T follicular helper cell (primary cell): ENCODE results near the gene CPNE4.

Experiments
- DNase-seq: peaks from one replicate; pipeline ENCODE4 v3.0.0-alpha.2; 2020; ENCODE audit warnings: low read depth

Gene CPNE4

DNA sequence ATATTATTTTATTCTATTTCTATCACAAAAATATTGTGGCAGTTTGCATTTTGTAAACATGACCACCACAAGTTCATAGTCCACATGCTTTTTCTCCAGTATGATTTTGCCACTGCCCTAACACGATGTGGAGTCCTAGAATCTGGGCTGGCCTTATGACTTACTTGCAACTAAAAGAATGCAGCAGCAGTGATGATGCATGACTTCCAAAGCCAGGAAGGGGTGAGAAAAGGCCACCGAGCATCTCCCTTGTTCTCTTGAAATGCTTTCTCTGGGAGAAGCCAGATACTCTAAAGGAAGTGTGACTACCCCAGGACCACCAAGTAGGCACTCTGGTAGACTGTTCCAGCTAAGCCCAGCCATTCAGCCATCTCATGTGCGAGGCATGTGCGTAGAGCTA lies 340.4 kb downstream of the CPNE4 start:
- DNase-seq = no peak

- no peak for DNase-seq
Observed at GRCh38 chr3:131692356-131692755, 342.5 kb downstream of the CPNE4 start.

DNA sequence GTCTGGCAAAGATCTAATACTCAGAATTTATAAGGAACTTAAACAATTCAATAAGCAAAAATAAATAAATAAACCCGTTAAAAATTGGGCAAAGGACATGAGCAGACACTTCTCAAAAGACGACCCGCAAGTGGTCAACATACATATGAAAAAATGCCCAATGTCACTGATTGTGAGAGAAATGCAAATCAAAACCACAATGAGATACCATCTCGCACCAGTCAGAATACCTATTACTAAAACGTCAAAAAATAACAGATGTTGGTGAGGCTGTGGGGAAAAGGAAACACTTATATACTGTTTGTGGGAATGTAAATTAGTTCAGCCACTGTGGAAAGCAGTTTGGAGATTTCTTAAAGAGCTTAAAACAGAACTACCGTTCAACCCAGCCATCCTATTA lies 344.0 kb downstream of the CPNE4 start:
- DNase-seq = no peak

DNA sequence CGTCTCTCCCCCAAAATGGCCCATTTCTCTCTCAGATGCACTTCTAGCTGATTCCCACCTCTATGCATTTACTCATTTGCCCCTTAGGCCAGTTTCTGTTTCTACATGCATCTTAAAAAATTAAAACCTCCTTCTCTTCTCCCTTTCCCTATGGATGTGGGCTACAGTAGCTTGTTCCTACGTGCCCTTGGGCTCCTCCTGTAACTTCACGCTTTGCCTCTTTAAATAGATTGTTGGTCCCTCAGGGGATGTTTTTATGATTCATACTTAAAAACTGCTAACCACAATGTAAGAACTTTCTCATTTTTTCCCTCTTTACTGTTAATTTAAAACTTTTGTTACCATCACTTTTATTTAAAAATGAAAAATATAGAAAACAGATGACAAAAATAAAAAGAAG lies 346.4 kb downstream of the CPNE4 start:
- DNase-seq = no peak

GRCh38 chr3:131669600-131669999 lies 365.2 kb downstream of the CPNE4 start:
- no peak for DNase-seq

DNA sequence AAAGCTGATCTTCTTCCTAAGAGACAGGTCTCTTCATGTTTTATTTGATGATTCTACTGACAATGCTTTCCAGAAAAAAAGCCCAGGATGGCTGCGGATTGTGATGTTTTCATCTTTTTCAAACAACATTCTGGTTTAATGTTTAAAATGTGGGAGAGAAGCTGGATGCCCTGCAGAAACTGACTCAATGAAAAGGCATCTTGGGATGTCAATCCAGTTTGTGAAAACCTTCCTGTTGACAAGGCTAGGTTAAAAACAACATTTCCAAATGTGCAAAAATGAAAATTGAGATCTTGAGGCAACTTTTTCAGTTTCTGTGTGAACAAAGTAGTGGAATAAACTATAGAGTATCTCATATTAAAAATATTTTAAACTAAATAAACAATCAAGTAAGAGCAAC lies 376.0 kb downstream of the CPNE4 start:
- DNase-seq = no peak

DNA sequence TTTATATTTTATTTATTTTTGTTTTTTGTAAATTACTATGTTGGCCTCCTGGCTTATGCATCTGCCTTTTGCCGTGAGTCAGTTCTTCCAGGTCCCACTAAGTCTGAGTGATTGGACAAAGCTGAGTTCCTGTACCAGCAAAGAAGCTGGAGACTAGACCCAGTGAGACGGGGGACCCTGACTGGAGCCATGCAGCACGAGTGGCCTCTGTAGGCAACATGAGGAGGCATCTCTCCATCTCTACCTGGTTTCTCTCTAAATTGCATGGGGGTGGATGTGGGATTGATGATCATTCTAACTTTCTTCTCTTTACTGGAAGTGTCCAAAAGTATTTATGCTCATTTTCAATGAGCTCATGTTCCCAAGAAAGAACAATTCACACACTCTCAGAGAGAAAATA lies 376.7 kb downstream of the CPNE4 start:
- DNase-seq = no peak

GRCh38 chr3:131655070-131655690 lies 379.6 kb downstream of the CPNE4 start:
- DNase-seq = no peak

GRCh38 chr3:131645638-131646037 lies 389.2 kb downstream of the CPNE4 start:
- DNase-seq = no peak

DNA sequence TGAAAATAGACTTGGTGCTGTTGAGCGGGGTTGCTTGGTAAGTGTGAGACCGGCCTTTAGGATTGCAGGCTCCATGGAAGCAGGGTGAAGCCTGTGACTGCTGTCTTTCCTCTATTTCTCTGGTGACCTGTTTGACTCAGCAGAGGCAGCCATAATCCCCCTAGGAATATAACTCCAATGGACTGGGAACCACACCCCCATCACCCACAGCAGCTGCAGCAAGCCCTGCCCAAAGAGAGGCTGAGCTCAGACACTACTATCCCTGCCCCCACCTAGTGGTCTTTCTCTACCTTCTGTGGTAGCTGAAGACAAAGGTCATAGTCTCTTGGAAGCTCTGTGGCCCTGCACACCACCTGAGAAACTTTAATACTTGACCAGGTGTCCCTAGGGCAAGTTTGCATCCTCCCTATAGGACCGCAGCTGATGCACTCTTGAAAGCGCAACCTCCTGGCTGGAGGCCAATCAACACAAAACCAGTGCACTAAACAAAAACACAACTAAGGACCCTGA lies 398.5 kb downstream of the CPNE4 start:
- no peak for DNase-seq

- DNase-seq = no peak
Observed at GRCh38 chr3:131630807-131631206, 404.0 kb downstream of the CPNE4 start.

- DNase-seq = no peak
Observed at GRCh38 chr3:131630097-131630496, 404.7 kb downstream of the CPNE4 start.

DNA sequence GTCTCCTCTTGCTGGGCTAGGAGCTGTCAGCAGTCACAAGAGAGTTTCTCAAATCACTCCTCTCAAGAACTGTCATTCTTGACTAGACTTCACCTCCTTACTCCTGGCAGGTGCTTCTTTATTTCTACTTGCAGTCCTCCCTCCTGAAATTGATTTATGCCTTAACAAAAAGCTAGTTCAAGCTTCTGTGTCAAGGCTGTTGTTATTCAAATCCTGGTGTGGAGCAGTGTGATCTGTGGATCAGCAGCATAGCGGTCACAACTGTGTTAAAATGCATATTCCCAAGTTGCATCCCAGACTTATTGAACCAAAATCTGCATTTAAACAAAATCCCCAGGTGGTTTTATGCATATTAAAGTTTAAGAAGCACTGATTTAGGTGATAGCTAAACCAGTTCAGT lies 411.4 kb downstream of the CPNE4 start:
- DNase-seq = no peak

DNA sequence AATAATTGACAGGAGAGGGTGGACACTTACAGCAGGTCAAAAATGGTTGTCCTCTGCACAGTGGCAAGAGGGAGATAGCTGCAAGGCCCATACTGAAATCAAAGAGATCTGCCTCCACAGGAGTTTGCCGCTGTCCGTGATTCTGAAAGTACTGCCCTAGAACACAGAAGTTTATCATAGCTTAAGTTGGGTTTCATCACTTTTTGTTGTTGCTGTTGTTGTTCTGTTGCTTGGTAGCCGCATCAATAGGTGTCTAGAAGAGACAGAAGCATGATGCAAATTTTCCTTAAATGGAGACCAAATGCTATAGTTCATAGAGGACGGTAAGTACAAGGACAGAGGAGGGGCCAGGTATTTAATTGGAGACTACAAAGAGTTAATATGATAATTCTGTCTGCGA lies 412.1 kb downstream of the CPNE4 start:
- DNase-seq = no peak

GRCh38 chr3:131620977-131621376 lies 413.8 kb downstream of the CPNE4 start:
- DNase-seq = no peak

DNA sequence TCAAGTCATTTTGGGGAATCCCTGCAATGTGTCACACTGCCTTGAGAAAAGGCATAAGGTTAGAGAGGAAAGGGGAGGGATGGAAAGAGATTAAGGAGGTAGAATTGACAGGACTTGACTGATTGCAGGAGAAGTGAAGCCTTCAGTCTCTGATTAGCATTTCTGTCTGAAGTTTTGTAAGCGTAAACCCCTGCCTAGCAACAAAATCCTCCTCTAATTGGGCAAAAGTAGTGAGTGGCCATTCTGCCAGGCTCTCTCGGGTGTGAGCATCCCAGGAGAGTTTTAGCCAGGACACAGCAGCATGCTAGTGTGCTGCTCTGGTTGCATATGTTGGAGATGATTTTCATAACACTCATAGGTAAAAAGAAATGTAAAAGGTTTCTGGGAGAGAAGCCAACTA lies 415.0 kb downstream of the CPNE4 start:
- no peak for DNase-seq

- DNase-seq = no peak
Observed at GRCh38 chr3:131616719-131617118, 418.1 kb downstream of the CPNE4 start.

DNA sequence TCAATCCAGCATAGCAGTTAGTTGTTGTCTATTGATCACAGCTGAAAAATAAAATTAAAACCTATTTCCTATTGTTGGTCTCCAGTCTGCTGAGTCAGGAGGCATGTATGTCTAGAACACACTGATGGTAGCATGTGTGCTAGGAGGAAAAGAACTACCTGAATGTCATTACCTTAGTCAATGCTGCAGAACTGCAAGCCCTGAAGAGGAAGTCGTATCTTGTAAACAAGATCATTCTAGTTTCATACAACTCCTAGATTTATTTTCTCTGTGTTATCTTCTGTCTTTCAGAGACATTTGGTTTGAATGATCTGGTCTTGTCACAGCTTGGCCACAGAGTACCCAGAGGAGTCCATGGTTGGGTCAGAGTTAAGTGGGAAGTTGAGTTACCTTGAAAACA lies 422.1 kb downstream of the CPNE4 start:
- DNase-seq = no peak

DNA sequence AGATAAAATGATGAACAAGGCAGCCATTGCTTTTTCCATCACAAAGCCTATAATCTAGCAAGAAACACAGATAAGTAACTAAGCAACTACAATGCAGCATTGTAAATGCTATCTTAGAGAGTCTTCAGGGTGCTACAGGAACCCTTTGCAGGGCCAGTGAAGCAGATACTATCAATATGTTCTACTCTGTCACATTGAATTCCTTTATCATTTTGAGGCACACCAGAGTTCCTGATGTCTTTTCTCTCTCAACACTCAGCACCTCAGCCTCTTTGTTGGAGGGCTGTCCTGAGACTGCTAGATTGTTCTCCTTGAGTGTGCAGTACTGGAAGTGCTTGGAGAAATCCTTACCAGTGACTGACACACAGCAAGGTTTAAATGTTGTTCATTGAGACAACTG lies 424.6 kb downstream of the CPNE4 start:
- DNase-seq = no peak

DNA sequence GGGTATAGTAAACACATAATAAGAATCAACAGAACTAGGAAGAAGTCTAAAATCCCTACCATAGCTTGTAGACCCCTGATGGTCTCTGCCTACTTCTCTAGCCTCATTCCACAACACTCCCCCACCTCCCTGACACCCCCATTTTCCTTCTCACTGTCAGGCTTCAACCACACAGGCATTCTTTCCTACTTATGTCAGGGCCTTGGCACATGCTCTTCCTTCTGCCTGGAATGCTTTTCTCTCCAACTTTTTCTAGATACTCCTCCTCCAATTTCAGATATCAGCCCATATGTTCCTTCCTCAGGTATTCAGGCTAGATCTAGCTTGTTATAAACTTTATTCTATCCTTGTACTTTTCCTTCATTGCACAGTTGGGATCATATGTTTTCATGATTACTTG lies 426.1 kb downstream of the CPNE4 start:
- no peak for DNase-seq

DNA sequence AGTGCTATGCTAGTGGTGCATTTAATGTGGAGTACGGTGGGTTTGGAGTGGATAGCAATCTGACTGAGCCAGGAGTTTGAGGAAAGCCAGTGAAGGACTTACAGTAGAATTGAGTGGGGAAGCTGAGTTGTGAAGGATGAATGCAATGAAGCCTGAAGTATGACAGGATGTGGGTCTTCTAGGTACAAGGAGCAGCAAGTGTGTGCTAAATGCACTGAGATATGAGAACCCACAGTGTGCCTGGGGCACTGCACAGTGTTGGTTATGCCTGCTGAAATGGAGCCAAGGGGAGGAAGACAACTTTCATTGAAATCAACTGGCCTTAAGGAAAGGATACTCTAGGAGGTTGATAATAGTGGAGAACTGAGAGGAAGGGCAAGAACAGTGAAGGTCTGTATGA lies 426.5 kb downstream of the CPNE4 start:
- DNase-seq = no peak

DNA sequence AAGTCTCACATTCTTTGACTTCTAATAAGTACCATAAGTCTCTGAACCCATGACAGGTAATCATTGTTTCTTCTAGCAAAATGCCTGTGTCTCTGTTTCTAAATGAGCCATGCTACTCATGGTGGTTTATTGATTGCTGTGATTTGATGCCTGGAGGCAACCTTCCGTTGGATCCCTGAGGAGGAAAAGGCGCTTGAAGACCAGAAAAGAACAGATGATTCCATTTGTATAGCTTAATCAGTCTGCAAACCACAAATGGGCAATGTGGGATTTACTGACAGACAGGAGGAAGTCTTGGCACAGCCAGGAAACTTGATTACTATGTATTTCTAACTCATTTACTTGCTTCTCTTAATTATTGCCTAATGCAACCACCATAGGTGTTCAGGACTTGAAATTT lies 428.9 kb downstream of the CPNE4 start:
- DNase-seq = no peak

GRCh38 chr3:131602011-131602779 lies 432.6 kb downstream of the CPNE4 start:
- DNase-seq = no peak

- DNase-seq = no peak
Observed at GRCh38 chr3:131597816-131598215, 437.0 kb downstream of the CPNE4 start.
